GM13976 (cell line): Measurements from ENCODE around the gene CRISPLD2.
"Not testable (repeated sequence)": the region's sequence is repeated elsewhere in the genome, so short reads cannot be mapped to it uniquely, and the experiment has no call there.

ENCODE experiments used
- DNase-seq: peaks from one replicate; pipeline ENCODE4 v3.0.0; 2012; ENCODE audit warnings: low spot score
- in situ Hi-C: fragments of 300-500 bp; cut with MboI; formaldehyde crosslinking; loops from one replicate; pipeline ENCODE4 v1.12.0; 2022; ENCODE audit warnings: low sequenced_read_pairs, mixed read lengths, inconsistent platforms; ENCODE audit not compliant: unreplicated experiment
- TF ChIP-seq, protein P1 (sequence below): IDR thresholded peaks from 2 replicates; pipeline ENCODE4 v1.5.1; 2012; ENCODE audit warnings: borderline replicate concordance, mild to moderate bottlenecking; ENCODE audit not compliant: insufficient read depth; ENCODE audit errors: extremely low read depth, missing control alignments, control extremely low read depth

Gene CRISPLD2

DNA sequence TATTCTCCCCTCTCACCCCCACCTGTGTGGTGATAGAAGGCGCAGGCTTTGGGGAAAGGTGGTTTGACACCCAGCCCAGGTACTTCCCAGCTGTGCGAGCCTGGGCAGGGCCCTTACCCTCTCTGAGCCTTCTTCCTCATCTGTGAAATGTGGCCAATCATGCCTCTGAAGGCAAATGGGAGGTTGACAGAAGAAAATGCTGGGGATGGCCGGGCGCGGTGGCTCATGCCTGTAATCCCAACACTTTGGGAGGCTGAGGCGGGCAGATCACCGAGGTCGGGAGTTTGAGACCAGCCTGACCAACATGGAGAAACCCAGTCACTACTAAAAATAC is 43.7 kb downstream of the CRISPLD2 start:
- DNase-seq: no peak
- TF ChIP-seq, protein P1, sequence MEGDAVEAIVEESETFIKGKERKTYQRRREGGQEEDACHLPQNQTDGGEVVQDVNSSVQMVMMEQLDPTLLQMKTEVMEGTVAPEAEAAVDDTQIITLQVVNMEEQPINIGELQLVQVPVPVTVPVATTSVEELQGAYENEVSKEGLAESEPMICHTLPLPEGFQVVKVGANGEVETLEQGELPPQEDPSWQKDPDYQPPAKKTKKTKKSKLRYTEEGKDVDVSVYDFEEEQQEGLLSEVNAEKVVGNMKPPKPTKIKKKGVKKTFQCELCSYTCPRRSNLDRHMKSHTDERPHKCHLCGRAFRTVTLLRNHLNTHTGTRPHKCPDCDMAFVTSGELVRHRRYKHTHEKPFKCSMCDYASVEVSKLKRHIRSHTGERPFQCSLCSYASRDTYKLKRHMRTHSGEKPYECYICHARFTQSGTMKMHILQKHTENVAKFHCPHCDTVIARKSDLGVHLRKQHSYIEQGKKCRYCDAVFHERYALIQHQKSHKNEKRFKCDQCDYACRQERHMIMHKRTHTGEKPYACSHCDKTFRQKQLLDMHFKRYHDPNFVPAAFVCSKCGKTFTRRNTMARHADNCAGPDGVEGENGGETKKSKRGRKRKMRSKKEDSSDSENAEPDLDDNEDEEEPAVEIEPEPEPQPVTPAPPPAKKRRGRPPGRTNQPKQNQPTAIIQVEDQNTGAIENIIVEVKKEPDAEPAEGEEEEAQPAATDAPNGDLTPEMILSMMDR: no peak
- in situ Hi-C loops: no loop called here

DNA sequence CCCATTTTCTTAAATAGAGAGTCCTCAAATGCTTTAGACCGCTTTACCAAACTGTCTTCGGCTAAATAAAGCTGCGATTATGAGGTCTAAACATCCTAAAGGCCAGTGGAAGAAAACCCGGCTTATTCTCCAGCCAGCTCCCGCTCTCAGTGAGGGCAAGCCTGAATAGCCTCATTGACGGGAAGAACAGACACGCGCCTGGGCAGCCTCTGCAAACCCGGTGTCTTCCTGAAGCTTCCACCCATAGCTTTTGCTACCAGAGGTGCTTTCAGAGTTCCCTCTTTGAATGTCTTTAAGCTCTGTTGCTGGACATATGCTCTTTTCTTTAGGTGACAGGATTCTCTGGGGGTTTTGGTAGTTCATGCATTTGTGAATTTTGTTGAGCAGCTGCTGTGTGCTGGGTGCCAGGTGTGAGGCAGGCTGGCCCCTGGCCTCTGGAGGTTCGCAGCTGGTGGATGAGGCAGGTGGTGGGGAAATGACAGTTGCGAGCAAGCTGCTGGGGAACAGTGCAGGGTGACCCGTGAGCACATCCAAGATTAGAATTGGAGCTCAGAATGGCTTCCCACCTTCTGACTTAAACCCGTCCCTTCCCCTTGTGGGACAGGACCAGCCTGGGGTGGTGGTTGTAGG is 44.7 kb downstream of the CRISPLD2 start:
- TF ChIP-seq, protein P1: no peak
- DNase-seq: no peak
- in situ Hi-C loops: no loop called here

DNA sequence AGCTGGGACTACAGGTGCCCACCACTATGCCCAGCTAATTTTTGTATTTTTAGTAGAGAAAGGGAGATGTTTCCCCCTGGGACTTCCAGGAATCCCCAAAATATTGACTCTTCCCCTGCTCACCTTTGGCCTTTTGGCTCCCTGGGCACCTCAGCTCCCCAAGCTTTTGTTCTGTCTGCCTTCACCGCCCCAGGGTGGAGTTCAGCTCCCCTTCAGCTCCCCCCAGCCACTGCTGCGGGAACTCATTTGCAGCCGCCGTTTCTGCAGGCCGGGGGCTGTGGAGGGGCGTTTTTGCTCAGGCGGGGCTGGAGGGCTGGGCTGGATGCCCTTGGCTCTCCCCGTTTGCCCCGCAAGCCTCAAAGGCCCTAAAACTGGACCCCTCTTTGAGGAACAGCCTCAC is 47.9 kb downstream of the CRISPLD2 start:
- DNase-seq: no peak
- in situ Hi-C loops: no loop called here
- TF ChIP-seq, protein P1: no peak

DNA sequence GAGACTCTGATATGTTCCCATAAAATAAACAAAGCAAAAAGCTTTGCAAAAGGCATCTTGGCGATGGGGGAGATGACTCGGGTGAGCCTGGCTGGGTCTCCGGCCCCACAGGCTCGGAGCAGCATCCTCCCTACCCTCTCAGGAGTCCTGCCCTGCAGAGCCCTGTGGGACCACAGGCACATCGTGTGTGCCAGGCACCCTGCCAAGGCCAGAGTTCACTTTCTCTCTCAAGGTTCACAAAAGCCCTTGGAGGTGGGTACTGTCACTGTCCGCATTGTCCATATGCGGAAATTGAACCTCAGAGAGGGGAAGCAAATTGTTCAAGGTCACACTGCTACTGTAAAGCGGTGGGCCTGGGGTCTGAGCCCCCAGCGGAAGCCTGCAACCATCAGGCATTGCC is 48.5 kb downstream of the CRISPLD2 start:
- in situ Hi-C loops: no loop called here
- TF ChIP-seq, protein P1: no peak
- no peak for DNase-seq

DNA sequence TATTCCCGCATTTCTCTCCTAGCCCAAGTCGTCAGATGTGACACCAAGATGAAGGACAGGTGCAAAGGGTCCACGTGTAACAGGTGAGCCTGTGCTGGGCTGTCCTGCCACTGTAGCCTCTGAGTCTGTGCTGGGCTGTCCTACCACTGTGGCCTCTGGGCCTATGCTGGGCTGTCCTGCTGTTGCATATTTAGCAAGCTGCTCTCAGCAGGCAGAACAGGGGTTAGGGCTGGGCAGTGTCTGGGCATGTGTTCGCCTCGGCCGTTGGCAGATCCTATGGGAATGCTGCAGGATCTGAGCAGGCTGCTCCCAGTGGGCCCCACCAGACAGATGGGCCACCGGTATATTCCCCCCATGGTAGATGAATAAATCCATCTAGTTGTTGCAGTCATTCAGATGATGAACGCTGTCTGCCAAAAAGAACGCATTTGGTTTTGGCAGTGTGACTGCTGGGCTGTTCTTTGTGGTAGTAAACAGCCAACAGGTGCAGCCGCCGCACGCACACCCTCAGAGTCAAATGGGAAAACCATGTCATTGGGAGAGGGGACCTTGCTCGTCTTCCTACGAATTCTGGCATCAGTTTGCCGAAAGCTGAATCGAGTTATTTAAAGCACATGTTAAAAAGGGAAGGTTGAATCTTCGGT is 49.2 kb downstream of the CRISPLD2 start:
- no peak for DNase-seq
- TF ChIP-seq, protein P1: no peak
- in situ Hi-C loops: no loop called here

DNA sequence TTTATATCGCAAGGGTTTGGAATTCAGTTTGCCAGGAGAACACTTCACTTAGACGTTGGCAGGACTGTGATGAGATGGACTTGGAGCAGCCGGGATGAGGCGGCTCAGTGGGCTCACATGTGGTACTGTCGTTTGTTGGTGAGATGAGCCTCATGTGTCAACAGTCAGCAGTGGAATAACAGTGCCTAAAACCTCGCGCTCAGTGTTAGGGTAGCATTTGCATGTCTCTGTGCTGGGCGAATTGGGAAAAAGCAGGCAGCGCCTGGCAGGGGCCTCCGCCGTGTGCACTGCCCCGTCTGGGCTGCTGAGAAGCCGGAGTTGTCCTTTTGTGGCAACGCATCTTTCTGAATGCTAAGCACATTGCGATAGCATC is 49.7 kb downstream of the CRISPLD2 start:
- in situ Hi-C loops: no loop called here
- no peak for DNase-seq
- TF ChIP-seq, protein P1: no peak

DNA sequence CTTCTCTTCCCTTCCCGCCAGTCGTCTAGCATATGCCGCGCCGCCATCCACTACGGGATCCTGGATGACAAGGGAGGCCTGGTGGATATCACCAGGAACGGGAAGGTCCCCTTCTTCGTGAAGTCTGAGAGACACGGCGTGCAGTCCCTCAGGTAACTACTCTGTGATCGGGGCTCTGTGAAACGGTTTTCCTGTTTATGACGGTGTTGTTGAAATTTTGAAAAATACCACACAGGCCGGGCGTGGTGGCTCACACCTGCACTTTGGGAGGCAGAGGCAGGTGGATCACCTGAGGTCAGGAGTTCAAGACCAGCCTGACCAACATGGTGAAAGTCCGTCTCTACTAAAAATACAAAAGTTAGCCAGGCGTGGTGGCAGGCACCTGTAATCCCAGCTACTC is 53.2 kb downstream of the CRISPLD2 start:
- DNase-seq, in situ Hi-C loops: not testable (repeated sequence)
